ENCODE data around the gene TCN2. TPM values are rescaled to one million over a fixed set of nuclear protein-coding genes. Genes with fewer than 3 reads are reported as not detected.
"Not testable (repeated sequence)": the region's sequence is repeated elsewhere in the genome, so short reads cannot be mapped to it uniquely, and the experiment has no call there.

The TCN2 gene
- total RNA-seq, 1 experiment from 2014 or later, result 4.5 TPM

- no peaks in the 10 kb centered on the region for H3K27me3 ChIP-seq (replicated peaks)
- DNase-seq (ENCODE audit: low read depth in 1 of 2, low spot score in 2 of 2), result peak; percentile 77 to 78
- peaks cover 37% of the 10 kb centered on the region for H3K4me1 ChIP-seq (replicated peaks)
- H3K9me3 ChIP-seq (replicated peaks), result no peaks in the 10 kb centered on the region
- peak overlapping the region; percentile 60 for H3K27ac ChIP-seq
- no peak overlapping the region for H3K4me3 ChIP-seq
- H3K36me3 ChIP-seq, result no peaks in the 10 kb centered on the region
These were observed 2.5 kb downstream of the TCN2 start for GRCh38 chr22:30609260-30610185.

GRCh38 chr22:30610299-30610698 is 3.3 kb downstream of the TCN2 start:
- peaks cover 36% of the 10 kb centered on the region for H3K4me1 ChIP-seq (replicated peaks)
- H3K4me3 ChIP-seq, result no peak overlapping the region
- no peaks in the 10 kb centered on the region for H3K9me3 ChIP-seq (replicated peaks)
- DNase-seq (ENCODE audit: low read depth in 1 of 2, low spot score in 2 of 2), result no peak
- H3K27me3 ChIP-seq (replicated peaks), result no peaks in the 10 kb centered on the region
- no peak overlapping the region for H3K27ac ChIP-seq
- H3K36me3 ChIP-seq, result no peaks in the 10 kb centered on the region

GRCh38 chr22:30611197-30611596 is 4.2 kb downstream of the TCN2 start:
- H3K27ac ChIP-seq, result no peak overlapping the region
- DNase-seq (ENCODE audit: low read depth in 1 of 2, low spot score in 2 of 2), result no peak
- H3K9me3 ChIP-seq (replicated peaks), result no peaks in the 10 kb centered on the region
- no peaks in the 10 kb centered on the region for H3K27me3 ChIP-seq (replicated peaks)
- H3K4me3 ChIP-seq, result no peak overlapping the region
- no peaks in the 10 kb centered on the region for H3K36me3 ChIP-seq
- peaks cover 27% of the 10 kb centered on the region for H3K4me1 ChIP-seq (replicated peaks)

- DNase-seq (ENCODE audit: low read depth in 1 of 2, low spot score in 2 of 2), result no peak
- Histone ChIP-seq H3K4me3 (no peak overlapping the region), H3K4me1 (replicated peaks) (peaks cover 16% of the 10 kb centered on the region), H3K9me3 (replicated peaks) (no peaks in the 10 kb centered on the region), H3K27ac (no peak overlapping the region), H3K27me3 (replicated peaks) (no peaks in the 10 kb centered on the region), H3K36me3 (no peaks in the 10 kb centered on the region)
These were observed 5.8 kb downstream of the TCN2 start for GRCh38 chr22:30612789-30613188.

GRCh38 chr22:30614268-30614667 is 7.3 kb downstream of the TCN2 start:
- H3K9me3 ChIP-seq (replicated peaks), result no peaks in the 10 kb centered on the region
- peaks cover 6% of the 10 kb centered on the region for H3K4me1 ChIP-seq (replicated peaks)
- no peaks in the 10 kb centered on the region for H3K36me3 ChIP-seq
- H3K27ac ChIP-seq, result no peak overlapping the region
- DNase-seq (ENCODE audit: low read depth in 1 of 2, low spot score in 2 of 2), result no peak
- no peaks in the 10 kb centered on the region for H3K27me3 ChIP-seq (replicated peaks)
- no peak overlapping the region for H3K4me3 ChIP-seq

GRCh38 chr22:30614879-30615278 is 7.9 kb downstream of the TCN2 start:
- H3K27me3 ChIP-seq (replicated peaks), result no peaks in the 10 kb centered on the region
- no peak for DNase-seq (ENCODE audit: low read depth in 1 of 2, low spot score in 2 of 2)
- no peak overlapping the region for H3K27ac ChIP-seq
- peaks cover under 1% of the 10 kb centered on the region for H3K4me1 ChIP-seq (replicated peaks)
- no peaks in the 10 kb centered on the region for H3K9me3 ChIP-seq (replicated peaks)
- no peak overlapping the region for H3K4me3 ChIP-seq
- no peaks in the 10 kb centered on the region for H3K36me3 ChIP-seq

GRCh38 chr22:30615543-30615954 is 8.6 kb downstream of the TCN2 start:
- Histone ChIP-seq H3K4me1 (replicated peaks) (no peaks in the 10 kb centered on the region), H3K36me3 (no peaks in the 10 kb centered on the region), H3K27ac (no peak overlapping the region), H3K4me3 (no peak overlapping the region), H3K9me3 (replicated peaks) (no peaks in the 10 kb centered on the region), H3K27me3 (replicated peaks) (no peaks in the 10 kb centered on the region)
- no peak for DNase-seq (ENCODE audit: low read depth in 1 of 2, low spot score in 2 of 2)

- H3K27ac ChIP-seq, result no peak overlapping the region
- no peak for DNase-seq (ENCODE audit: low read depth in 1 of 2, low spot score in 2 of 2)
- no peaks in the 10 kb centered on the region for H3K4me1 ChIP-seq (replicated peaks)
- H3K4me3 ChIP-seq, result no peak overlapping the region
- no peaks in the 10 kb centered on the region for H3K27me3 ChIP-seq (replicated peaks)
- no peaks in the 10 kb centered on the region for H3K36me3 ChIP-seq
- no peaks in the 10 kb centered on the region for H3K9me3 ChIP-seq (replicated peaks)
These were observed 10.8 kb downstream of the TCN2 start for GRCh38 chr22:30617819-30618218.

GRCh38 chr22:30619909-30620308 is 12.9 kb downstream of the TCN2 start:
- not testable (repeated sequence) for DNase-seq (ENCODE audit: low read depth in 1 of 2, low spot score in 2 of 2); H3K27me3 ChIP-seq (replicated peaks); H3K4me1 ChIP-seq (replicated peaks); H3K4me3 ChIP-seq; H3K27ac ChIP-seq; H3K9me3 ChIP-seq (replicated peaks); H3K36me3 ChIP-seq

GRCh38 chr22:30626413-30626812 is 19.4 kb downstream of the TCN2 start:
- DNase-seq (ENCODE audit: low read depth in 1 of 2, low spot score in 2 of 2), result no peak
- H3K4me3 ChIP-seq, result no peak overlapping the region
- no peaks in the 10 kb centered on the region for H3K4me1 ChIP-seq (replicated peaks)
- no peak overlapping the region for H3K27ac ChIP-seq
- no peaks in the 10 kb centered on the region for H3K36me3 ChIP-seq
- no peaks in the 10 kb centered on the region for H3K27me3 ChIP-seq (replicated peaks)
- H3K9me3 ChIP-seq (replicated peaks), result no peaks in the 10 kb centered on the region

- Histone ChIP-seq H3K9me3 (replicated peaks) (no peaks in the 10 kb centered on the region), H3K27me3 (replicated peaks) (no peaks in the 10 kb centered on the region), H3K36me3 (no peaks in the 10 kb centered on the region), H3K4me3 (no peak overlapping the region), H3K27ac (no peak overlapping the region), H3K4me1 (replicated peaks) (no peaks in the 10 kb centered on the region)
- DNase-seq (ENCODE audit: low read depth in 1 of 2, low spot score in 2 of 2), result no peak
These were observed 20.5 kb downstream of the TCN2 start for GRCh38 chr22:30627471-30627870.

GRCh38 chr22:30628491-30628890 is 21.5 kb downstream of the TCN2 start:
- DNase-seq (ENCODE audit: low read depth in 1 of 2, low spot score in 2 of 2), result no peak
- no peak overlapping the region for H3K4me3 ChIP-seq
- H3K27ac ChIP-seq, result no peak overlapping the region
- no peaks in the 10 kb centered on the region for H3K36me3 ChIP-seq
- H3K27me3 ChIP-seq (replicated peaks), result no peaks in the 10 kb centered on the region
- no peaks in the 10 kb centered on the region for H3K9me3 ChIP-seq (replicated peaks)
- no peaks in the 10 kb centered on the region for H3K4me1 ChIP-seq (replicated peaks)

GRCh38 chr22:30631469-30631868 is 24.5 kb downstream of the TCN2 start:
- H3K4me1 ChIP-seq (replicated peaks), result peaks cover 21% of the 10 kb centered on the region
- not testable (repeated sequence) for H3K4me3 ChIP-seq; DNase-seq (ENCODE audit: low read depth in 1 of 2, low spot score in 2 of 2); H3K27ac ChIP-seq; H3K9me3 ChIP-seq (replicated peaks); H3K36me3 ChIP-seq; H3K27me3 ChIP-seq (replicated peaks)

GRCh38 chr22:30634471-30635233 is 27.7 kb downstream of the TCN2 start:
- H3K4me3 ChIP-seq, result peak overlapping the region; percentile 57
- peak; percentile 68 to 83 for DNase-seq (ENCODE audit: low read depth in 1 of 2, low spot score in 2 of 2)
- H3K9me3 ChIP-seq (replicated peaks), result no peaks in the 10 kb centered on the region
- H3K4me1 ChIP-seq (replicated peaks), result peaks cover 27% of the 10 kb centered on the region
- H3K36me3 ChIP-seq, result peaks cover 3% of the 10 kb centered on the region; the same call in 1 of the 2 replicates
- no peaks in the 10 kb centered on the region for H3K27me3 ChIP-seq (replicated peaks)
- no peak overlapping the region for H3K27ac ChIP-seq

Data from SJSA1 (cell line).